NAMALWA (cell line): ENCODE measurements around the gene GAL3ST3.
"Not testable (repeated sequence)": the region's sequence is repeated elsewhere in the genome, so short reads cannot be mapped to it uniquely, and the experiment has no call there.

Source experiments
- DNase-seq: peaks from one replicate; pipeline ENCODE4 v3.0.0-alpha.2; 2015; ENCODE audit warnings: low spot score

GAL3ST3 gene, protein sequence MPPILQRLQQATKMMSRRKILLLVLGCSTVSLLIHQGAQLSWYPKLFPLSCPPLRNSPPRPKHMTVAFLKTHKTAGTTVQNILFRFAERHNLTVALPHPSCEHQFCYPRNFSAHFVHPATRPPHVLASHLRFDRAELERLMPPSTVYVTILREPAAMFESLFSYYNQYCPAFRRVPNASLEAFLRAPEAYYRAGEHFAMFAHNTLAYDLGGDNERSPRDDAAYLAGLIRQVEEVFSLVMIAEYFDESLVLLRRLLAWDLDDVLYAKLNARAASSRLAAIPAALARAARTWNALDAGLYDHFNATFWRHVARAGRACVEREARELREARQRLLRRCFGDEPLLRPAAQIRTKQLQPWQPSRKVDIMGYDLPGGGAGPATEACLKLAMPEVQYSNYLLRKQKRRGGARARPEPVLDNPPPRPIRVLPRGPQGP

GRCh38 chr11:66048547-66049323 lies at the start of gene GAL3ST3:
Gene GAL3ST3, minus strand, starts transcription at chr11:66049161. Its CDS starts 3,746 bp downstream, at chr11:66045415.
- no peak for DNase-seq

DNA sequence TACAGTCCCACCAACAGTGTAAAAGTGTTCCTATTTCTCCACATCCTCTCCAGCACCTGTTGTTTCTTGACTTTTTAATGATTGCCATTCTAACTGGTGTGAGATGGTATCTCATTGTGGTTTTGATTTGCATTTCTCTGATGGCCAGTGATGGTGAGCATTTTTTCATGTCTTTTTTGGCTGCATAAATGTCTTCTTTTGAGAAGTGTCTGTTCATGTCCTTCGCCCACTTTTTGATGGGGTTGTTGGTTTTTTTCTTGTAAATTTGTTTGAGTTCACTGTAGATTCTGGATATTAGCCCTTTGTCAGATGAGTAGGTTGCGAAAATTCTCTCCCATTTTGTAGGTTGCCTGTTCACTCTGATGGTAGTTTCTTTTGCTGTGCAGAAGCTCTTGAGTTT lies 43.2 kb upstream of the GAL3ST3 start:
- DNase-seq: not testable (repeated sequence)

DNA sequence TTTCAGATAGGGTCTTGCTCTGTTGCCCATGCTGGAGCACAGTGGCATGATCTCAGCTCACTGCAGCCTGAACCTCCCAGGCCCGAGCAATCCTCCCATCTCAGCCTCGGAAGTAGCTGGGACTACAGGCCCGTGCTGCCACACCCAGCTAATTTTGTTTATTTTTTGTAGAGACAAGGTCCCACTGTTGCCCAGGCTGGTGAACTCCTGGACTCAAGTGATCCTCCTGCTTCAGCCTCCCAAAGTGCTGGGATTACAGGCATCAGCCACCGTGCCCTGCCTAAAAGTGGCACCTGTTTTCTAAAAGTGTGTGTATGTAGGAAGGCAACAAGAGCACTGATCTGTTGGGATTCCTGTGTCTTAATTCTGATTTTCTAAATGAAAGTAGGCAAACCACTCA lies 41.3 kb upstream of the GAL3ST3 start:
- no peak for DNase-seq

- DNase-seq: no peak
Observed at GRCh38 chr11:66089067-66089466, 40.1 kb upstream of the GAL3ST3 start.

DNA sequence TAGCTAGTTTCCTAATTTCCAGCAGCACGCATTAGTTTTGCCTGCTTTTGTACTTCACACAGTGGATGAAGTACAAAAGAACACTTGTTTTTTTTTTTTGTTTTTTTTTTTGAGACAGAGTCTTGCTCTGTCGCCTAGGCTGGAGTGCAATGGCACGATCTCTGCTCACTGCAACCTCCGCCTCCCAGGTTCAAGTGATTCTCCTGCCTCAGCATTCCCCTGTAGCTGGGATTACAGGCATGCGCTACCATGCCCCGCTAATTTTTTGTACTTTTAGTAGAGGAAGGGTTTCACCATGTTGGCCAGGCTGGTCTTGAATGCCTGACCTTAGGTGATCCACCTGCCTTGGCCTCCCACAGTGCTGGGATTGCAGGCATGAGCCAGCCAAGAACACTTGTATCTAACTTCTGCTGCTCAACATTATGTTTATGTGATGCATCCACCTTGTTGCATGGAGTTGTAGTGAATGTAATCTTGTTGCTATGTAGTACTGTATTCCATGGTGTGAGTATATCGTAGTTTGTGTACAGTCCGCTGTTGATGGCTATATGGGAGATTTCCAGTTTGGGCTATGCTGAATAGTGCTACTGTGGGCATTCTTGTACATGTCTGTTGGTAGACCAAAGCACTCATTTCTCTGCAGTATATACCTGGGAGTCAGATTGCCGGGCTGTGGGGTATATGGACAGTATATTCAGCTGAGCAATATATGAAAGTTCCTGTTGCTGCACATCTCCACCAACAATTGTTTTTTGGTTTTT lies 38.4 kb upstream of the GAL3ST3 start:
- no peak for DNase-seq

GRCh38 chr11:66084821-66085475 lies 36.0 kb upstream of the GAL3ST3 start:
- DNase-seq: no peak

- no peak for DNase-seq
Observed at GRCh38 chr11:66083767-66084166, 34.8 kb upstream of the GAL3ST3 start.

- DNase-seq: no peak
Observed at GRCh38 chr11:66082946-66083698, 34.2 kb upstream of the GAL3ST3 start.

GRCh38 chr11:66081505-66081904 lies 32.5 kb upstream of the GAL3ST3 start:
- DNase-seq: peak; percentile 79

DNA sequence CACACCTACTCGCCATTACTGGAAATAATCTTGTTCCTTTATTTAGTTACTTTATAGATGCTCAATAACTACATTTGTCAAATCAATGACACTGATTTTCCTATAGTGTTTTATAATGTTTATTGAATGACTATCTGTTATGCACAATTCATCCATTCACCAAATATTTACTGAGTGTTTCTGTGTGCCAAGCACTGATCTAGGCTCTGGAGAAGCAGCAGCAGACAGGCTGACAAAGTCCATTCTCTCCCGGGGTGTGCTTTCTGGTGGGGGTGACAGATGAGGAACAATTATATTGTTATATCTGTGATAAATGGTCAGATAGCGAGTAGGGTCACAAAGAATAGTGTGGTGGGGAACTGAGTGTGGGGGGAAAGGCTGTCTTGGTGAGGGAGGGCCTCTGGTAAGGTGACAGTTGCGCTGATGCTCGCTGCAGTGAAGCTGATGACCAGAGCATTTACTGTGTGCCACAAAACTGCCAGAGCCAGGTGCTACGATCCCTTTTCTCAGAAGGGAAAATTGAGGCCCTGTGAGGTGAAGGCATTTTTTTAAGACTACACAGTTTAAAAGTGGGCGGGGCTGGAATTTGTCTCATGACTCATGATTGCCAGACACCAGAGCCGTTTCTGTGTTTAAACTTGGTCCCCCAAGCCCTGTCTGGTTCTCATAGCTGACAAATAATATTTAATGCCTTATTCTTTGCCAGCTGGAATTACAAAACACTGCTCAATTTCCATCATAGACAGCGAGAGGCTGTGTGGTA lies 31.3 kb upstream of the GAL3ST3 start:
- DNase-seq: peak; percentile 26

GRCh38 chr11:66078949-66079348 lies 30.0 kb upstream of the GAL3ST3 start:
- not testable (repeated sequence) for DNase-seq

GRCh38 chr11:66077927-66078326 lies 29.0 kb upstream of the GAL3ST3 start:
- no peak for DNase-seq

GRCh38 chr11:66076561-66076960 lies 27.6 kb upstream of the GAL3ST3 start:
- no peak for DNase-seq

DNA sequence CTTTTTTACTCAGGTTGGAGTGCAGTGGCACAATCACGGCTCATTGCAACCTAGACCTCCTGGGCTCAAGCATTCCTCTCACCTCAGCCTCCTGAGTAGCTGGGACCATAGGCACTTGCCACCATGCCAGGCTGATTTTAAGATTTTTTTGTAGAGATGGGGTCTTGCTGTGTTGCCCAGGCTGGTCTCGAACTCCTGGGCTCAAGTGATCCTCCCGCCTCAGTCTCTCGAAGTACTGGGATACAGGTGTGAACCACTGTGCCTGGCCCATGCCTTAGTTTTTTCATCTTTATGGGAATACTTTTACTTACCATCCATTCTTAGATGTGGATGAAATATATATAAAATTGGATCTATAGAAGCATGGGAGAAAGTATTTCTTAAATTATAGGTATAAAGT lies 26.3 kb upstream of the GAL3ST3 start:
- DNase-seq: no peak

DNA sequence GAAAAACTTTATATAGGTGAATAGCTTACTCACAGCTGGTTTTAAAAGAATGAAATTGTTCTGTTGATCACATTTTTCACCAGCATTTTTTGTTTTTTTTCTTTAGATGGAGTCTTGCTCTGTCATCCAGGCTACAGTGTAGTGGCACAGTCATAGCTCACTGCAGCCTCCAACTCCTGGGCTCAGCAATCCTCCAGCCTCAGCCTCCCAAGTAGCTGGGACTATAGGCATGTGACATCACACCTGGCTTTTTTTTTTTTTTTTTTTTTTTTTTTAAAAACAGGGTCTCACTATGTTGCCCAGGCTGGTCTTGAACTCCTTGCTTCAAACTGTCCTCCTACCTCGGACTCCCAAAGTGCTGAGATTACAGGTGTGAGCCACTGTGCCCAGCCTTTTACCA lies 24.7 kb upstream of the GAL3ST3 start:
- DNase-seq: no peak

GRCh38 chr11:66072518-66072917 lies 23.6 kb upstream of the GAL3ST3 start:
- DNase-seq: no peak

DNA sequence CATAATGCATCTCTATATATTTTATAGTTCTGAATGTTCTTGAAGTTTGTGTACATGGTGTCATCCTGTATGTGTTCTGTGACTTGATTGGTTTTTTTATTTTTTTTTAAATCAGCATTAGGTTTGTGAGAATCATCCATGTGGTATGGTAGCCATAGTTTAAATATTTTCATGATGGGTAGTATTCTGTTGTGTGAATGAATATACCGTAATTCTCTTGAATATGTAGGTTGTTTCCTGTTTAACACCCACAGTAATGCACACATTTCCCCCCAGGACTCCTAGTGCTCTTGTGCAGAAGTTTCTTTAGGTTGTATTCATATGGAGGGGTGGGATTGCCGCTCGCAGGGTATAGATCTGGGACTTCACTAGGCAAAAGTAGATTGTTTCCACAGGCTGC lies 23.1 kb upstream of the GAL3ST3 start:
- no peak for DNase-seq

GRCh38 chr11:66071381-66071801 lies 22.4 kb upstream of the GAL3ST3 start:
- peak; percentile 24 for DNase-seq

DNA sequence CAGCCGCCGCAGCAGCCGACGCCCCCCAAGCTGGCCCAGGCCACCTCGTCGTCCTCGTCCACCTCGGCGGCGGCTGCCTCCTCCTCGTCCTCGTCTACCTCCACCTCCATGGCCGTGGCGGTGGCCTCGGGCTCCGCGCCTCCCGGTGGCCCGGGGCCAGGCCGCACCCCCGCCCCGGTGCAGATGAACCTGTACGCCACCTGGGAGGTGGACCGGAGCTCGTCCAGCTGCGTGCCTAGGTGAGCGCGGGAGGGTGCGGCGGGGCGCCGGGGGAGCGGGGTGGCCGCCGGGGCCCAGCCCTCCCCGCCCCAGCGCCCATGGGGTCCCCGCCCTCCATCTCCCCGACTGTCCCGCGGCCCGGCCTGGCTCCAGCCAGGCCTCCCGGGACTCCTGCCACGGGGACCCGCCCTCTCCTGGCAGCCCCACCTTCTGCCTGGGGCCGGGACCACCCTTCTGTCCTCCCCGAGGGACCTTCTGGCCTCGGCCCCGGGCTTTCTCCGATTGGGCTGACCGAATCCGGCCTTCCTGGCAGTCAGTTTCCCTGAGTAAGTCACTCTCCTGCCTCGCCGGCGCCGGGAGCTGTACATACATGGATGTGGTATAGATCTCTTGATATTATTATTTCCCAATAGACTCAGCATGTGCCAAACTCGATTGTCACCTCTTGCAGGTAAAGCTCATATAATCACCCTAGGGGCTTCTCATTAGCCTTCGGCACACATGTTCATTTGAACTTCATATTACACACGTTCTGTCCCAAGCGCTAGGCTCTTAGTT lies 21.8 kb upstream of the GAL3ST3 start:
- peak; percentile 32 for DNase-seq
